Sigmoid colon (tissue), 4 donors: Measurements from ENCODE around the gene ELF5.

Experiments used
- EP300 ChIP-seq, 4 donors: sonication (generic); formaldehyde crosslinking; IDR thresholded peaks; one replicate each; pipeline ENCODE4 v1.6.1; 2017; ENCODE audit warnings: antibody characterized with exemption in 4 of 4
- POLR2A ChIP-seq, 2 donors: fragments of 450-650 bp; IDR thresholded peaks; one replicate each; pipeline ENCODE4 v1.6.1; 2016; ENCODE audit warnings: antibody characterized with exemption in 2 of 2, mild to moderate bottlenecking in 2 of 2, moderate library complexity in 2 of 2
- TF ChIP-seq, protein P1 (sequence below), 4 experiments: fragments of 450-650 bp in 3 of 4; fragments of 200-600 bp in 1 of 4; IDR thresholded peaks; one replicate each; pipeline ENCODE4 v1.5.1; 2016 to 2019; ENCODE audit warnings: antibody characterized with exemption in 4 of 4, mild to moderate bottlenecking in 3 of 4, moderate library complexity in 2 of 4

DNA sequence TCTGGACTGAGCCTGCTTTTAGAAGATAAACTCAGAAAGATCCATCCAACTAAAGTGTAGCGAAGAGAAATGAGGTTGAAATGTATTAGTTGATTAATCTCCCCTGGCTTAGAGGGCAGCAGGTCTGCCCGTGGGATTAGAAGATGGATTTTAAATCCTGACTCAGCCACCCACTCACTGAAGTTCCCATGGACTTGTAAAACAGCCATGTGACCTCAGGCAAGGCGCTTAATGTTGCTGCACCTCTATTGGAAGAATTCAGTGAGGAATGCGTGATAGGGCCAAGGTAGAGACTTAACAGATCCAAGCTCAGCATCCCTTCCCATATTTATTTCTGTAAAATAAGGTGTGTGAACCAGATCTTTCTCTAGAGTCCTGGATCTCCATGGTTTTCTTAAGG, 45.1 kb upstream of the ELF5 start:
- TF ChIP-seq, protein P1, sequence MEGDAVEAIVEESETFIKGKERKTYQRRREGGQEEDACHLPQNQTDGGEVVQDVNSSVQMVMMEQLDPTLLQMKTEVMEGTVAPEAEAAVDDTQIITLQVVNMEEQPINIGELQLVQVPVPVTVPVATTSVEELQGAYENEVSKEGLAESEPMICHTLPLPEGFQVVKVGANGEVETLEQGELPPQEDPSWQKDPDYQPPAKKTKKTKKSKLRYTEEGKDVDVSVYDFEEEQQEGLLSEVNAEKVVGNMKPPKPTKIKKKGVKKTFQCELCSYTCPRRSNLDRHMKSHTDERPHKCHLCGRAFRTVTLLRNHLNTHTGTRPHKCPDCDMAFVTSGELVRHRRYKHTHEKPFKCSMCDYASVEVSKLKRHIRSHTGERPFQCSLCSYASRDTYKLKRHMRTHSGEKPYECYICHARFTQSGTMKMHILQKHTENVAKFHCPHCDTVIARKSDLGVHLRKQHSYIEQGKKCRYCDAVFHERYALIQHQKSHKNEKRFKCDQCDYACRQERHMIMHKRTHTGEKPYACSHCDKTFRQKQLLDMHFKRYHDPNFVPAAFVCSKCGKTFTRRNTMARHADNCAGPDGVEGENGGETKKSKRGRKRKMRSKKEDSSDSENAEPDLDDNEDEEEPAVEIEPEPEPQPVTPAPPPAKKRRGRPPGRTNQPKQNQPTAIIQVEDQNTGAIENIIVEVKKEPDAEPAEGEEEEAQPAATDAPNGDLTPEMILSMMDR (IDR thresholded peaks at IDR 0.05) = no peak
- TF ChIP-seq EP300 (IDR thresholded peaks at IDR 0.05) = no peak
- TF ChIP-seq POLR2A (IDR thresholded peaks at IDR 0.05) = no peak
